ENCODE data around the gene ATP11B. TPM values are rescaled to one million over a fixed set of nuclear protein-coding genes. Genes with fewer than 3 reads are reported as not detected.

The ATP11B gene
- total RNA-seq, 1 experiment from 2014 or later, result 70.1 TPM

GRCh38 chr3:182948305-182948704 lies 155.0 kb downstream of the ATP11B start:
- intact Hi-C loops (cut with micrococcal nuclease; ENCODE audit: unreplicated experiment), result no loop called here
- Histone ChIP-seq H3K9me3 (ENCODE audit: low read depth, low read length, poor library complexity, severe bottlenecking) (no peaks in the 10 kb centered on the region), H3K4me3 (ENCODE audit: low read depth, low read length, poor library complexity, severe bottlenecking) (no peak overlapping the region), H3K36me3 (ENCODE audit: insufficient read depth, low read length, poor library complexity, severe bottlenecking) (peaks cover 16% of the 10 kb centered on the region), H3K27me3 (replicated peaks; ENCODE audit: insufficient read depth, low read depth, low read length, poor library complexity) (no peaks in the 10 kb centered on the region), H3K27ac (ENCODE audit: low read depth, low read length, poor library complexity, severe bottlenecking) (no peak overlapping the region), H3K4me1 (ENCODE audit: insufficient read depth, low read length, poor library complexity, severe bottlenecking) (peaks cover 11% of the 10 kb centered on the region)
- no peak for DNase-seq (ENCODE audit: low spot score)
- no TSS peak for BruUV-seq (replicated peaks)
- TF ChIP-seq, protein P1, sequence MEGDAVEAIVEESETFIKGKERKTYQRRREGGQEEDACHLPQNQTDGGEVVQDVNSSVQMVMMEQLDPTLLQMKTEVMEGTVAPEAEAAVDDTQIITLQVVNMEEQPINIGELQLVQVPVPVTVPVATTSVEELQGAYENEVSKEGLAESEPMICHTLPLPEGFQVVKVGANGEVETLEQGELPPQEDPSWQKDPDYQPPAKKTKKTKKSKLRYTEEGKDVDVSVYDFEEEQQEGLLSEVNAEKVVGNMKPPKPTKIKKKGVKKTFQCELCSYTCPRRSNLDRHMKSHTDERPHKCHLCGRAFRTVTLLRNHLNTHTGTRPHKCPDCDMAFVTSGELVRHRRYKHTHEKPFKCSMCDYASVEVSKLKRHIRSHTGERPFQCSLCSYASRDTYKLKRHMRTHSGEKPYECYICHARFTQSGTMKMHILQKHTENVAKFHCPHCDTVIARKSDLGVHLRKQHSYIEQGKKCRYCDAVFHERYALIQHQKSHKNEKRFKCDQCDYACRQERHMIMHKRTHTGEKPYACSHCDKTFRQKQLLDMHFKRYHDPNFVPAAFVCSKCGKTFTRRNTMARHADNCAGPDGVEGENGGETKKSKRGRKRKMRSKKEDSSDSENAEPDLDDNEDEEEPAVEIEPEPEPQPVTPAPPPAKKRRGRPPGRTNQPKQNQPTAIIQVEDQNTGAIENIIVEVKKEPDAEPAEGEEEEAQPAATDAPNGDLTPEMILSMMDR (conservative IDR thresholded peaks at IDR 0.05; ENCODE audit: low read depth, low read length), result no peak
- no peak for TF ChIP-seq EZH2 (IDR thresholded peaks at IDR 0.05; ENCODE audit: borderline replicate concordance, low read depth, low read length, poor library complexity, severe bottlenecking)
- CTCF ChIA-PET, result no interaction called here
- POLR2A ChIA-PET (ENCODE audit: low non-redundant PET), result no interaction called here

GRCh38 chr3:182949688-182950087 lies 156.4 kb downstream of the ATP11B start:
- no peak for DNase-seq (ENCODE audit: low spot score)
- intact Hi-C loops (cut with micrococcal nuclease; ENCODE audit: unreplicated experiment), result no loop called here
- Histone ChIP-seq H3K27me3 (replicated peaks; ENCODE audit: insufficient read depth, low read depth, low read length, poor library complexity) (no peaks in the 10 kb centered on the region), H3K4me1 (ENCODE audit: insufficient read depth, low read length, poor library complexity, severe bottlenecking) (peaks cover 11% of the 10 kb centered on the region), H3K9me3 (ENCODE audit: low read depth, low read length, poor library complexity, severe bottlenecking) (no peaks in the 10 kb centered on the region), H3K27ac (ENCODE audit: low read depth, low read length, poor library complexity, severe bottlenecking) (no peak overlapping the region), H3K36me3 (ENCODE audit: insufficient read depth, low read length, poor library complexity, severe bottlenecking) (peaks cover 17% of the 10 kb centered on the region), H3K4me3 (ENCODE audit: low read depth, low read length, poor library complexity, severe bottlenecking) (no peak overlapping the region)
- TF ChIP-seq EZH2 (IDR thresholded peaks at IDR 0.05; ENCODE audit: borderline replicate concordance, low read depth, low read length, poor library complexity, severe bottlenecking), result no peak
- TF ChIP-seq, protein P1 (conservative IDR thresholded peaks at IDR 0.05; ENCODE audit: low read depth, low read length), result no peak
- BruUV-seq (replicated peaks), result no TSS peak
- POLR2A ChIA-PET (ENCODE audit: low non-redundant PET), result no interaction called here
- CTCF ChIA-PET, result no interaction called here

GRCh38 chr3:182954553-182955235 lies 161.4 kb downstream of the ATP11B start:
- Histone ChIP-seq H3K36me3 (ENCODE audit: insufficient read depth, low read length, poor library complexity, severe bottlenecking) (peaks cover 17% of the 10 kb centered on the region), H3K4me1 (ENCODE audit: insufficient read depth, low read length, poor library complexity, severe bottlenecking) (peaks cover 11% of the 10 kb centered on the region), H3K27me3 (replicated peaks; ENCODE audit: insufficient read depth, low read depth, low read length, poor library complexity) (no peaks in the 10 kb centered on the region), H3K27ac (ENCODE audit: low read depth, low read length, poor library complexity, severe bottlenecking) (no peak overlapping the region), H3K4me3 (ENCODE audit: low read depth, low read length, poor library complexity, severe bottlenecking) (no peak overlapping the region), H3K9me3 (ENCODE audit: low read depth, low read length, poor library complexity, severe bottlenecking) (no peaks in the 10 kb centered on the region)
- intact Hi-C loops (cut with micrococcal nuclease; ENCODE audit: unreplicated experiment), result no loop called here
- no peak for DNase-seq (ENCODE audit: low spot score)
- ChIA-PET CTCF (no interaction called here), POLR2A (ENCODE audit: low non-redundant PET) (no interaction called here)
- BruUV-seq (replicated peaks), result no TSS peak
- no peak for TF ChIP-seq EZH2 (IDR thresholded peaks at IDR 0.05; ENCODE audit: borderline replicate concordance, low read depth, low read length, poor library complexity, severe bottlenecking)
- TF ChIP-seq, protein P1 (conservative IDR thresholded peaks at IDR 0.05; ENCODE audit: low read depth, low read length), result no peak

All from A673 (cell line).